ENCODE results near the gene FBXL16.
A peak's percentile ranks its signal among the peaks of the same experiment; 100 is the strongest.
"Not testable (repeated sequence)": the region's sequence is repeated elsewhere in the genome, so short reads cannot be mapped to it uniquely, and the experiment has no call there.

Gene FBXL16

GRCh38 chr16:709566-710499, 4.2 kb upstream of the FBXL16 start:
- DNase-seq = peak in 1 of 4 experiments; percentile 16

GRCh38 chr16:708959-709358, 3.4 kb upstream of the FBXL16 start:
- DNase-seq = no peak

DNA sequence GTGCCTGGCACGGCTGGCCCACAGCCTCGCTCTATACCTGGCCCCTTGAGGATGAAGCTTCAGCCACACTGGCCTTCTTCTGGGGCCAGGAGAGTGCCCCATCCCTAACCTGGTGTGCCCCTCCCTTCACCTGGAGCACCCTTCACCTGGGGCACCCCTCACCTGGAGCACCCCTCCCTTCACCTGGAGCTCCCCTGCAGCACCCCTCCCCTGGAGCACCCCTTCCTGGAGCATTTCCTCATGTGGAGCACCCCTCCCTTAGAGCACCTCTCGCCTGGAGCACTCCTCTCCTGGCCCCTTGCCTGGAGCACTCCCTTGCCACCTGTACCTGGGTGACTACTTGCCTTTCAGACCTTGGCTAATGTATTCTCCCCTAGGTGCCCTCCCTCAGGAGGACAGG, 2.4 kb upstream of the FBXL16 start:
- no peak for DNase-seq

DNA sequence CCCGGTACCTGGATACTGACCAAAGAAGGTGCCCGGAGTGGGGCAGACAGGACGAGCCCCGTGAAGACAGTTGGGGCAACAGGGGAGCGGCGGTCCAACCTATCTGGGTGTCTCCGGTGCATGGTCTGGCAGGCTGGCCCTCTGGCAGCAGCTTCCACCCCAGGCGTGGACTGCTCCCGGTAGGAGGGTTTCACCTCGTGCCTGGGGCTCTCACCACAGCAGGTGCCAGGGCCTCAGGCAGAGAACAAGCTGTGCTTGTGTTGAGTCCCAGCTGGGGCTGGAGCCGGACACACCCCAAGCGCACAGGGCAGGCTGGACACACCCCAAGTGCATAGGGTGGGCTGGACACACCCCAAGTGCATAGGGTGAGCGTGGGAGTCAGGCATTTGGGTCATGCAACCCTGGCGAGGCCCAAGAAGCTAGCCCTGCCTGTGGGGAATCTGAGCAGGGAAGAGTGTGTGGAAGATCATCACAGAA, 1.5 kb upstream of the FBXL16 start:
- no peak for DNase-seq

DNA sequence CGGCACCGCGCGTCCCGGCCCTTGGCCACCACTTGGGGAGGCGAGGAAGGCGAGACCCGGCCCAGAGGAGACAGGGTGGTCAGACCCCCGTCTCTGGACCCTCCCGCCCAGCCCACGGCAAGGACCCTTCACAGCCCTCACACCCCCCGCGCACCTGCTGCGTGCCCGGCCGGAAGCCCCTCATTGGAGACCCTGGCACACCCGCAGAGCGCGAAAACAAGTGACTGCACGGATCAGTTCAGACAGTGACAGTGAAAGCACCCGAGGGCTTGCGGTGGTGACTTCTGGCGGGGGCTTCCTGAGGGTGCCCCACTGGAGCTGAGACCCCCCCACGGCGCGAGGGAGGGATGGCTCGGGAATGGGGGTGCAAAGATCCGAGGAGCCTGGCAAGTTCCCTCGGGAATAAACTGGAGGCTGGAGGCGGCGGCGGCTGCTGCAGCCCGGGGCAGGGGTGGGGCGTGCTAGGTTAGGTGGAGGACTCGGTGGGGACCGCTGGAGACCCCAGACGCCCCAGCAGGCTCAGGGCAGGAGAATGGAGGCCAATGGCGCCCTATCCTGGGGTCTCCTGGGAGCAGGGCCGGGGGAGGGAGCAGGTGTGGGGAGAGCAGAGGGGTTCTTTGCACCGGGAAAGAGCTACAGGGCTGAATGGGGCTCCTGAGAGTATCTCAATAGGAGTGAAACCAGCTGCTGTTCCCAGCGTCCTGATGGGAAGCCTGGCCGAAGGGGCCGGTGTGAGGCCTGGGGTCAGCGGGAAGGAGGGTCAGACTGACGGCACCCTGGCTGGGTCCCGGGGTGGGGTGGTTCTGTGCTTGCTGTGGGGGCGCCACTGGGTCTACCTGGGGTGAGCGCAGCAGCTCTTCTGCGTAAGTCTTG, 824 bp upstream of the FBXL16 start:
- DNase-seq = no peak

- DNase-seq = no peak
Measured at GRCh38 chr16:704552-705380, 835 bp downstream of the FBXL16 start.

DNA sequence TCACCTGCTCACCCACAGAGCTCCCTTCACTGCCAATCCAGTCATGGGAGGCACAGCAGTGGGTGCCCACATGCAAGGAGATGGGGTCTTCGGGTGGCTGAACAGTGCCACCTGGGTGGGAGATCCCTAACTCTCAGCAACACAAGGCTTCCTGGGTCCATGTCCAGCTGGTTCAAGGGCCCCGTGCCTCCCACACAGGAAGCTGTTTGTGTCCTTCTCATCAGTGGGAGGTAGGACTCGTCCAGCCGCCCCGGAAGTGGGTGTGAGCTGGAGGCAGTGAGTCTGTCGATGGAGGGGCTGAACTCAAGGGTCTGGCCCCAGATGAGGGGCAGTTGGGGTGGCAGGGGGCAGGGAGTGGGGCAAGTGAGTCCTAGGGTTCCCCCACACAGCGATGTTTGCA, 1.6 kb downstream of the FBXL16 start:
- no peak for DNase-seq

DNA sequence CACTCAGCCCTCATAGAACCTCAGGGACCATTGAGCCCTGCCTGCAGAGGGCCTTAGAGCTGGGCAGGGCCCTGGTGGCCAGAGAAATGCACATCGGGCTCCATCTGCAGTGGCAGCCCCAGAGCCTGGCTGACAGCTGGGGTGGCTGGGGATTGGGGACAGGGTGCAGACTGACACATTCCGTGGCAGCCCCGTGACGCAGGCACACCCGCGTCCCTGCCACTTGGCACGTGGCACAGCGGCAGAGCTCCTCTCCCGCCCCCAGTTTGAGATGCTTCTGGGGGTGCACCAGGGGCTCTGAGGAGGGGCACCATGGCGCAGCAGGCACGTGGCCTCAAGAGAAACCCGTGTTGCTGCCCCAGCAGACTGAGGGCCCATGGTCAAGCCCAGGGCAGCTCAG, 2.2 kb downstream of the FBXL16 start:
- DNase-seq = no peak

GRCh38 chr16:702341-702740, 3.3 kb downstream of the FBXL16 start:
- DNase-seq = no peak

DNA sequence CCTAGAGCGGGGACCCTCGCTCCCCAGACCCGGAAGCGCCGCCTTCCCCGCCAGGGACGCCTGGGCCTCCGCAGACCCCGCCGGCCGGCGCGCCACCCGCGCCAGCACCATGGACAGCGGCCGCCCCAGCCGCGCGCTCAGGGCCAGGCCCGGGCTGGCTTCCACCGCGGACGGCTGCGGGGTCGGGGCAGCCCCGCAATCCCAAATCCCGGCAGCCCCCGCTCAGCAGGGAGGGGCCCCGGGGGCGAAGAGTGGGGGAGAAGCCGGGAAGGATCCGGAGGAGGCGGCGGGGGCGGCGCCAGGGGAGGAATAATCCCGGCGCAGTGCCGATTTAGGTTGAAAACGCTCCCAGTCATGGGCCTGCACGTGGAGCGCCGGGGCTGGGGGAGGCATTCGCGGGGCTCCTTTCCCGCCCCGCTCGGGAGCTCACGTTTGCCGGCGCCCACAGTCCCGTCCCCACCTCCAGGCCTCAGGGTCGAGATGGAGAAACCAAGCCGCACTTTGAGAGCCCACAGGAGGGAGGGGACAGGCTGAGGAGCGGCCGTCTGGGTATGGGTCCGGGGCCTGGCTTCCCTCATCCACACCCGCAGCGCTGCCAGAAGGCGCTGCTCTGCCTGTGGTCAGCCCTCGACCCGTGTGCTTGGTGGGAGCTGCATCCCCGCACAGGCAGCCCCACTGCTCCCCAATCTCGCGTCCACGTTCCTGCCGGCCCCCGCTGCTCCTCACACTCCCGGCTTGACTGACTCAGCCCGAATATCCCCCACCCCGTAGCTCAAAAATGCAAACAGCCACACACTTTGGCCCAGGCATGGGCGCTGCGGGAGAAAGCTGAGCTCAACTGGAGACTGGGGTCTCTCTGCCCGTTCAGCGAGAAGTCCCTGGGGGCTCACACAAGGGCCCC, 4.7 kb downstream of the FBXL16 start:
- peak in 3 of 4 experiments; percentile 32 to 62 (median 51) for DNase-seq

GRCh38 chr16:698911-699671, 6.5 kb downstream of the FBXL16 start:
- DNase-seq = no peak

DNA sequence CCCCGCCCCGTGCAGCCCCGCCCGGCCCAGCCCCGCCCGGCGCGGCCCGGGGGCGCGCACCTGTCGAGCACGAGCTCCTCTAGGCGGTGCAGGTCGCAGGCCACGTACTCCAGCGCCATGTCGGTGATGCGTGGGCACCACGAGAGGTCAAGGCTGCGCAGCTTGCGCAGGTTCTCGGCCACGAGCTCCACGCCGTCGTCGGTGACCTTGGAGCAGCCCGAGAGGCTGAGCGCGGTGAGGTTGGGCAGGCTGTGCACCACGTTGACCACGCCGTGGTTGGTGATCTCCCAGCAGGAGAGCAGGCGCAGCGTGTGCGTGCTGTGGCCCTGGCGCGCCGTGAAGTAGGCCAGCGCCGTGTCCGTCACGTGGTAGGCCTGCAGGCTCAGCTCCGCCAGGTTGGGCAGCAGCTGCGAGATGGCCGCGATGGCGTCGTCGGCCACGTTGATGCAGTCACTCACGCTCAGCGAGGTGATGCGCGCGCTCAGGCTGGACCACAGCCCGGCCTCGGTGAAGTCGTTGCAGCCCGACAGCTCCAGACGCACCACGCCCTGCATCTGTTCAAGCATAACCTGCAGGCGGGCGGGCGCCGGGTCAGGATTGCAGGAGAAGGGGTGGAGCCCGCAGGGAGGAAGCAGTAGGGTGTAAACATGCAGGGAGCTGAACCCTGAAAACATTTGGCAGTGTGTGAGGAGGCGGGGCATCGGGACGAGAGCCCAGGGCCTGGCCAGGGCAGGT, 10.1 kb downstream of the FBXL16 start:
- DNase-seq = peak in 3 of 4 experiments; percentile 14 to 48 (median 24)

DNA sequence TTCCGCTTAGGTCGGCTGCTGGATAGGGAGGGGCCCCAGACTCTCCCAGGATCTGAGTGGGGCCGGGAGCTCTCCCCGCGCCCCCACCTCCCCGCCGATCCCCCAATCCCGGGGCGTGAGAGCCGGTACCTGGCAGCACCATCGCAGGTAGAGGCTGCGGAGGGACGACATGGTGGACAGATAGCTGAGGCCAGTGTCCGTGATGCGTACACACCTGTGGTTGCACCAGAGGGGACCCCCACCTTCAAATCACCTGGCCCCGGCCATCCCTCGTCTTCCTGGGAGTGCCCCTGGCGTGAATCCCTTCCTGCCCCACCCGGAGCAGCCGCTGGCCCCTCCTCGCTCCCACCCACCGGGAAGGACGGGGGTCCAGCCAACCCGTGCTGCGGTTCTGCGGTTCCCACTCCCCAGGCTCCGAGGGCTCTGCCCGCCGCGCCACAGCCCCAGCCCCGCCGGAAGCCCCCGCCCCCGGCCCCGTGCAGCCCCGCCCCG, 10.7 kb downstream of the FBXL16 start:
- no peak for DNase-seq

DNA sequence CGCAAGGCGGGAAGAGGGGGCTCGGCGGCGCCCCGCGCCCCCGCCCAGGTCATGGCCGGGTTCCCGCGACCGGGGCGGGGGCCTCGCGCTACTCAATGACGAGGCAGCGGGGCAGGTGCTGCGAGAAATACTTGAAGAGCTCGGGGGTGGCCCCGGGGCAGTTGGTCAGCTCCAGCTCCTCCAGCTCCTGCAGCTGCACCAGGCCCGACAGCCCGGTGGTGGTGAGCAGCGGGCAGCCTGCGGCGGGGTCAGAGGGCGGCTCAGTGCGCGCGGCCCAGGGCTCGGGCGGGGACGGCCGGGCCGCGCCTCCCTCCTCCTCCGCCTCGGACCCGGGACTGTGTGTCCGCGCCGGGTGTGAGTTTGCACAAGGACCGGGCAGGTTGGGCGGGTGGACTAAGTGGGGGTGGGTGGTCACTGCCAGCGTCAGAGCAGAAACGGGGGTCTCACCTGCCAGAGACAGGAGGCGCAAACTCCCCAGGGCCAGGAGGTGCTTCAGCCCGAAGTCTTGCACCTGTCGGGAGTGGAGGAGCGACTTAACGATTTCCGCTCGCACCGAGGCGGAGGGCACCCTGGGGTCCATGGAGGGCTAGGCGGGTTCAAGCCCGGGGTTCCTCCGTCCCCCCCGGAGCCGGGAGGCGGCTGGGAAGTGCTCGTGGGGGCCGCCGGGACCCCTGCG, 11.3 kb downstream of the FBXL16 start:
- peak in 1 of 4 experiments; percentile 26 for DNase-seq

DNA sequence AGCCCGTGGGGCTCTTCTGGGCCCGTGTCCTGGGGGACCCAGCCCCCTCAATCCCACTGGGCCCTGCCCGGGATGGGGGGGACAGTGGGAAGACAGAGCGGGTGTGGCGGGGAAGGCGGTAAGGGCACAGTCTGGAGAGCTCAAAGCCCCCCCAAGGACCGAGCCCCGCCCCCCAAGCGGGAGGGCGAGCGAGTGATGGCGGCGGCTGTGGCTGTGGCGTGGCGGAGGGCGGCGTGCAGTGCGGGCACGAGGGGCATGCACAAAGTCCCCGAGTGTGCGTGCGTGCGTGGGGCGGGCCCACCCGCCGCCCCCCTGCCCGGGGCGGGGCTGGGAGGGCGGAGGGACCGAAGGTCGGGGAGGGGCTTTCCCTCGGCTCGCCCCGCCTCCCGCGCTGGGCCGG, 11.8 kb downstream of the FBXL16 start:
- DNase-seq = no peak

DNA sequence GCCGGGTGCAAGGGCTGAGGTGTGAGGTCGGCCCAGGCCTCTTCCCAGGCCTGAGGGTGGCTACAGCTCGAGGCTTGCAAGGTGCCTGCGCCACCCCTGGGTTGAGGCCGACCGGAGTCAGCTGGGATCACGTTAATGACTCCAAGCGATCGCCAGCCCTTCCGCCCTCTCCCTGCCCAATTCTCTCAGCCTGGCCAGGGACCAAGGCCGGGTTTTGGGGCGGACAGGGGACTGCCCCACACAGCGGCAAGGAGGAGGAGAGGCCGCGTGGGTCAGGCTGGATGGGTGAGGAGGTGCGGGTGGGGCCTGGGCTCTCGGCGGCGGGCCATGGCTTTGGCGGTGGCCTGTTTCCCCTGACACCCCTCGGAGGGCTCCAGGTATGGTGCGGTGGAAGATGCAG, 12.2 kb downstream of the FBXL16 start:
- DNase-seq = no peak

GRCh38 chr16:692356-693108, 13.1 kb downstream of the FBXL16 start:
- DNase-seq = no peak

DNA sequence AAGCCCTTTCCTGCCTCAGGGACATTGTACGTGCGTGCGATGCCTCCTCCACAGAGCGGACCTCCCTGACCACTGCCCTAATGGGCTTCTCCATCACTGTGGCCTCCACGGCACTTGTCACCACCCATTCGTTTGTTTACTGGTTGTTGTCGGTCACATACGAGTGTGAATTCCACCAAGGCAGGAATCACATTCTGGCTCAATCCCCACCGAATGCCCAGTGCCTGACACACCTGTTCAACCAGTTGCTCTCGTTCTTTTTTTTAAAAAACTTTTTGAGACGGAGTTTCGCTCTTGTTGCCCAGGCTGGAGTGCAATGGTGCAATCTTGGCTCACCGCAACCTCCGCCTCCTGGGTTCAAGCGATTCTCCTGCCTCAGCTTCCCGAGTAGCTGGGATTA, 14.4 kb downstream of the FBXL16 start:
- DNase-seq = not testable (repeated sequence)
